D721Med (cell line): ENCODE data around the gene RIPOR1.
"Not testable (repeated sequence)": the region's sequence is repeated elsewhere in the genome, so short reads cannot be mapped to it uniquely, and the experiment has no call there.

Experiments
- DNase-seq: peaks from one replicate; pipeline ENCODE4 v3.0.0; 2011; ENCODE audit warnings: low spot score; ENCODE audit not compliant: insufficient read length
- FAIRE-seq: peaks from 2 replicates; lab custom pipeline; 2011; peaks lifted over from hg19 to GRCh38; lab: Jason Lieb, UNC
- CTCF ChIP-seq: IDR thresholded peaks from 2 replicates; pipeline ENCODE4 v1.5.1; 2012; ENCODE audit warnings: mild to moderate bottlenecking, control low read depth; ENCODE audit not compliant: insufficient read depth; ENCODE audit errors: missing control alignments

RIPOR1 gene

GRCh38 chr16:67486805-67487204, 41.8 kb upstream of the RIPOR1 start:
- FAIRE-seq (no peak), DNase-seq (no peak)
- no peak for TF ChIP-seq CTCF

GRCh38 chr16:67487561-67487960, 41.1 kb upstream of the RIPOR1 start:
- FAIRE-seq: not testable (repeated sequence)

GRCh38 chr16:67489401-67490083, 39.1 kb upstream of the RIPOR1 start:
- DNase-seq: no peak
- no peak for TF ChIP-seq CTCF
- no peak for FAIRE-seq

More at GRCh38 chr16:67487561-67487960, 41.1 kb upstream of the RIPOR1 start:
- not testable (repeated sequence) for DNase-seq

- no peak for DNase-seq
- no peak for FAIRE-seq
- TF ChIP-seq CTCF: no peak
Measured at GRCh38 chr16:67490335-67491096, 38.1 kb upstream of the RIPOR1 start.

GRCh38 chr16:67499106-67499505, 29.5 kb upstream of the RIPOR1 start:
- no peak for FAIRE-seq
- DNase-seq: no peak
- TF ChIP-seq CTCF: no peak

- DNase-seq: no peak
- no peak for FAIRE-seq
- no peak for TF ChIP-seq CTCF
Measured at GRCh38 chr16:67504031-67505021, 24.3 kb upstream of the RIPOR1 start.

GRCh38 chr16:67506468-67506867, 22.2 kb upstream of the RIPOR1 start:
- DNase-seq (no peak), FAIRE-seq (no peak)
- no peak for TF ChIP-seq CTCF
